Right lobe of liver (tissue), 4 donors: ENCODE results near the gene NRIP1.

Experiments used
- POLR2A ChIP-seq: fragments of 450-650 bp; IDR thresholded peaks from one replicate; pipeline ENCODE4 v1.6.1; 2017; ENCODE audit warnings: antibody characterized with exemption, mild to moderate bottlenecking
- TF ChIP-seq, protein P1 (sequence below), 4 donors: fragments of 200-600 bp in 3 of 4; fragments of 450-650 bp in 1 of 4; IDR thresholded peaks; one replicate each; pipeline versions ENCODE4 v1.5.1 to v1.8.0; 2016 to 2022; ENCODE audit warnings: antibody characterized with exemption in 4 of 4, mild to moderate bottlenecking in 2 of 4
- donor health status: DM: no; HTN: no; CAD: no.
- donor health status: DM: no; HTN: no; CAD: no.
- donor health status: DM: no; HTN: yes; CAD: no.

DNA sequence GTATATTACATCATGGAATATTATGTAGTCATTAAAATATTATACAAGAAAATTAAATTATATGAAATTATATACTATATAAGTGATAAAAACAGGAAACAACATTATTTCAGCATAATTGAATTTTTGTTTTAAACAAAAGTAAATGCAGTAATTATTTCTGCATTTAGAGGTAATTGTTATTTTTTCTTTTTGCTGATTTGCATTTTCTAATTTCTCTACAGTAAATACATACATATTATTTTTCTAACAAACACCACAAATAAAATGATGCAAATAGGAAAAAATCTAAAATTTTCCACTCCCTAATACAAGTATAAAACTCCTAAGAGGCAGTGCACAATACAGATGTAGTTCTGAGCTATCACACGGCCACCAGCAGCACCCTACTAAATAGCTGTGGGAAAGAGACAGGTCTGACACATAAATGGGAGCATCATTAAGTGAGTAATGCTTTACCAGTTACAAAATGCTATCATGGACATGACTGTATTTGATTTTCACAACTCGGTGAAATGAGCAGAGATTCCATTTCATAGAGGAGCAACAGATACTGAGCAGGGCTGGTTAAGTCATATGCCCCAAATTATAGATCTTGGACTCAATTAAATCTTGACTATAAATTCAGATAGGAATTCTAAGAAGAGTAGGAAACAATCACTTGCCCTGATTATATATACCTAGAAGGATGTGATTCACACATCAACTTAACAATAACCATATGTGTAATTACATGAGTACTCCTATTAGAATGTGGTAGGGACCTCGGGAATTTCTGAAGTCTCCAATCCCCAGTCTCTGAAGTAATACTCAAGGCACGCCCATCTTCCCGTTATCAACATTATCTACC is 49.0 kb downstream of the NRIP1 start:
- TF ChIP-seq, protein P1, sequence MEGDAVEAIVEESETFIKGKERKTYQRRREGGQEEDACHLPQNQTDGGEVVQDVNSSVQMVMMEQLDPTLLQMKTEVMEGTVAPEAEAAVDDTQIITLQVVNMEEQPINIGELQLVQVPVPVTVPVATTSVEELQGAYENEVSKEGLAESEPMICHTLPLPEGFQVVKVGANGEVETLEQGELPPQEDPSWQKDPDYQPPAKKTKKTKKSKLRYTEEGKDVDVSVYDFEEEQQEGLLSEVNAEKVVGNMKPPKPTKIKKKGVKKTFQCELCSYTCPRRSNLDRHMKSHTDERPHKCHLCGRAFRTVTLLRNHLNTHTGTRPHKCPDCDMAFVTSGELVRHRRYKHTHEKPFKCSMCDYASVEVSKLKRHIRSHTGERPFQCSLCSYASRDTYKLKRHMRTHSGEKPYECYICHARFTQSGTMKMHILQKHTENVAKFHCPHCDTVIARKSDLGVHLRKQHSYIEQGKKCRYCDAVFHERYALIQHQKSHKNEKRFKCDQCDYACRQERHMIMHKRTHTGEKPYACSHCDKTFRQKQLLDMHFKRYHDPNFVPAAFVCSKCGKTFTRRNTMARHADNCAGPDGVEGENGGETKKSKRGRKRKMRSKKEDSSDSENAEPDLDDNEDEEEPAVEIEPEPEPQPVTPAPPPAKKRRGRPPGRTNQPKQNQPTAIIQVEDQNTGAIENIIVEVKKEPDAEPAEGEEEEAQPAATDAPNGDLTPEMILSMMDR (IDR thresholded peaks at IDR 0.05) = no peak
- no peak for TF ChIP-seq POLR2A
